ENCODE results near the gene DOCK4. TPM values are rescaled to one million over a fixed set of nuclear protein-coding genes. Genes with fewer than 3 reads are reported as not detected.

The DOCK4 gene
- total RNA-seq, 1 donor from 2014 or later, result 60.3 TPM

GRCh38 chr7:112152186-112152585, 54.0 kb downstream of the DOCK4 start:
- no peak for TF ChIP-seq CTCF (IDR thresholded peaks at IDR 0.05; ENCODE audit: partially characterized antibody, unreplicated experiment)
- H3K27ac Mint-ChIP-seq (ENCODE audit: unreplicated experiment), result no peak overlapping the region
- no peaks in the 10 kb centered on the region for H3K36me3 Mint-ChIP-seq (ENCODE audit: unreplicated experiment)
- no peak for DNase-seq
- H3K4me3 Mint-ChIP-seq (ENCODE audit: unreplicated experiment), result no peak overlapping the region
- no peaks in the 10 kb centered on the region for H3K27me3 Mint-ChIP-seq (ENCODE audit: unreplicated experiment)
- peaks cover 1% of the 10 kb centered on the region for H3K9me3 Mint-ChIP-seq (ENCODE audit: unreplicated experiment)
- H3K4me1 Mint-ChIP-seq (ENCODE audit: low read depth, unreplicated experiment), result peaks cover 27% of the 10 kb centered on the region

- H3K27ac Mint-ChIP-seq (ENCODE audit: unreplicated experiment), result no peak overlapping the region
- H3K36me3 Mint-ChIP-seq (ENCODE audit: unreplicated experiment), result no peaks in the 10 kb centered on the region
- no peak for DNase-seq
- H3K9me3 Mint-ChIP-seq (ENCODE audit: unreplicated experiment), result peaks cover 1% of the 10 kb centered on the region
- no peak for TF ChIP-seq CTCF (IDR thresholded peaks at IDR 0.05; ENCODE audit: partially characterized antibody, unreplicated experiment)
- H3K4me3 Mint-ChIP-seq (ENCODE audit: unreplicated experiment), result no peak overlapping the region
- no peaks in the 10 kb centered on the region for H3K27me3 Mint-ChIP-seq (ENCODE audit: unreplicated experiment)
- peaks cover 24% of the 10 kb centered on the region for H3K4me1 Mint-ChIP-seq (ENCODE audit: low read depth, unreplicated experiment)
Measured at GRCh38 chr7:112150823-112151641, 55.2 kb downstream of the DOCK4 start.

GRCh38 chr7:112149734-112150133, 56.5 kb downstream of the DOCK4 start:
- Mint-ChIP-seq H3K4me3 (ENCODE audit: unreplicated experiment) (no peak overlapping the region), H3K9me3 (ENCODE audit: unreplicated experiment) (peaks cover 1% of the 10 kb centered on the region), H3K4me1 (ENCODE audit: low read depth, unreplicated experiment) (peaks cover 28% of the 10 kb centered on the region), H3K27ac (ENCODE audit: unreplicated experiment) (no peak overlapping the region), H3K36me3 (ENCODE audit: unreplicated experiment) (no peaks in the 10 kb centered on the region), H3K27me3 (ENCODE audit: unreplicated experiment) (no peaks in the 10 kb centered on the region)
- no peak for TF ChIP-seq CTCF (IDR thresholded peaks at IDR 0.05; ENCODE audit: partially characterized antibody, unreplicated experiment)
- DNase-seq, result no peak

- no peak overlapping the region for H3K27ac Mint-ChIP-seq (ENCODE audit: unreplicated experiment)
- no peak for TF ChIP-seq CTCF (IDR thresholded peaks at IDR 0.05; ENCODE audit: partially characterized antibody, unreplicated experiment)
Measured at GRCh38 chr7:112147793-112148361, 58.3 kb downstream of the DOCK4 start.

GRCh38 chr7:112145206-112145605, 61.0 kb downstream of the DOCK4 start:
- Mint-ChIP-seq H3K27ac (ENCODE audit: unreplicated experiment) (no peak overlapping the region), H3K4me1 (ENCODE audit: low read depth, unreplicated experiment) (peaks cover 29% of the 10 kb centered on the region), H3K27me3 (ENCODE audit: unreplicated experiment) (no peaks in the 10 kb centered on the region), H3K4me3 (ENCODE audit: unreplicated experiment) (no peak overlapping the region), H3K36me3 (ENCODE audit: unreplicated experiment) (no peaks in the 10 kb centered on the region), H3K9me3 (ENCODE audit: unreplicated experiment) (peaks cover 3% of the 10 kb centered on the region)
- DNase-seq, result no peak
- TF ChIP-seq CTCF (IDR thresholded peaks at IDR 0.05; ENCODE audit: partially characterized antibody, unreplicated experiment), result no peak

More at GRCh38 chr7:112147793-112148361, 58.3 kb downstream of the DOCK4 start:
- peaks cover 1% of the 10 kb centered on the region for H3K9me3 Mint-ChIP-seq (ENCODE audit: unreplicated experiment)
- no peak overlapping the region for H3K4me3 Mint-ChIP-seq (ENCODE audit: unreplicated experiment)
- DNase-seq, result no peak
- no peaks in the 10 kb centered on the region for H3K36me3 Mint-ChIP-seq (ENCODE audit: unreplicated experiment)
- peaks cover 35% of the 10 kb centered on the region for H3K4me1 Mint-ChIP-seq (ENCODE audit: low read depth, unreplicated experiment)
- H3K27me3 Mint-ChIP-seq (ENCODE audit: unreplicated experiment), result no peaks in the 10 kb centered on the region
